Measurements from ENCODE around the gene SLIT3.

DNA sequence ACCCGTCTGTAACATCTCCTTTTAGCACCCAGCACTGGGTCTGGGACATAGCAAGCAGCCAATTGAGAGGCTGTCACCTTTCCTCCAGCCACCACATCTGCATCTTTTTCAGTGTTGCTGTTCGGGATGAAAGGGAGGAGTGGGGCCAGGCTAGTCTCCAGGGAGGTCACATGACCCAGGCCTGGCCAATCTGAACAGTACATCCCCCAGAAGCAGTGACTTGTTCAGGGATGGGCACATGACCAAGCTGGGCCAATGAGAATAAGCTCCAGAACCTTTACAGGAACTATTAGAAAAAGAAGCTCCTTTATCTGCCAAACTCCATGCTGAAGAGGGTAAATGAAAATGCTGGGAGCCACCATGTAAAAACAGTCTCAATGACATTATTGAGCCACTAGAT is 359.0 kb downstream of the SLIT3 start:
- TF ChIP-seq CTCF (IDR thresholded peaks at IDR 0.05) (no peak), RFX5 (IDR thresholded peaks at IDR 0.05; ENCODE audit: low read length) (no peak), IRF3 (IDR thresholded peaks at IDR 0.05; ENCODE audit: low read depth, low read length) (no peak), NRF1 (IDR thresholded peaks at IDR 0.05; ENCODE audit: low read depth, low read length) (no peak), YY1 (IDR thresholded peaks at IDR 0.05; ENCODE audit: low read depth) (no peak), MEF2A (IDR thresholded peaks at IDR 0.05; ENCODE audit: borderline replicate concordance, low read depth) (no peak)
- TF ChIP-seq, protein P1, sequence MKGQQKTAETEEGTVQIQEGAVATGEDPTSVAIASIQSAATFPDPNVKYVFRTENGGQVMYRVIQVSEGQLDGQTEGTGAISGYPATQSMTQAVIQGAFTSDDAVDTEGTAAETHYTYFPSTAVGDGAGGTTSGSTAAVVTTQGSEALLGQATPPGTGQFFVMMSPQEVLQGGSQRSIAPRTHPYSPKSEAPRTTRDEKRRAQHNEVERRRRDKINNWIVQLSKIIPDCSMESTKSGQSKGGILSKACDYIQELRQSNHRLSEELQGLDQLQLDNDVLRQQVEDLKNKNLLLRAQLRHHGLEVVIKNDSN (IDR thresholded peaks at IDR 0.05; ENCODE audit: borderline replicate concordance, low read depth) = peak; percentile 78

All from SK-N-SH (cell line).